ENCODE results near the gene TBC1D22A. TPM values are rescaled to one million over a fixed set of nuclear protein-coding genes. Genes with fewer than 3 reads are reported as not detected.

TBC1D22A gene
- total RNA-seq, 1 donor from 2014 or later = 24.2 TPM

- Mint-ChIP-seq H3K4me1 (ENCODE audit: low read depth, unreplicated experiment) (peaks cover 11% of the 10 kb centered on the region), H3K27me3 (ENCODE audit: low read depth, unreplicated experiment) (no peaks in the 10 kb centered on the region), H3K36me3 (ENCODE audit: low read depth, unreplicated experiment) (peaks cover 6% of the 10 kb centered on the region), H3K27ac (ENCODE audit: unreplicated experiment) (no peak overlapping the region), H3K4me3 (ENCODE audit: unreplicated experiment) (no peak overlapping the region), H3K9me3 (ENCODE audit: unreplicated experiment) (peaks cover 3% of the 10 kb centered on the region)
- Histone ChIP-seq H3K79me2 (ENCODE audit: insufficient read depth, low read length) (no peaks in the 10 kb centered on the region), H2AFZ (ENCODE audit: low read depth, low read length) (no peak overlapping the region), H3K36me3 (ENCODE audit: insufficient read depth, low read length) (no peaks in the 10 kb centered on the region), H4K20me1 (ENCODE audit: insufficient read depth, low read length) (peaks cover 6% of the 10 kb centered on the region), H3K4me2 (ENCODE audit: low read length) (no peak overlapping the region), H3K4me3 (ENCODE audit: insufficient read depth, low read depth, low read length) (no peak overlapping the region), H3K27me3 (ENCODE audit: insufficient read depth, low read length) (no peaks in the 10 kb centered on the region), H3K4me1 (ENCODE audit: insufficient read depth, low read length) (peaks cover 5% of the 10 kb centered on the region), H3K9ac (ENCODE audit: low read length) (no peak overlapping the region), H3K27ac (ENCODE audit: low read depth, low read length) (no peak overlapping the region), H3K9me3 (ENCODE audit: insufficient read depth, low read depth, low read length) (no peaks in the 10 kb centered on the region)
- no peak for DNase-seq (ENCODE audit: low read depth)
- no peak for TF ChIP-seq CTCF (IDR thresholded peaks at IDR 0.05; ENCODE audit: insufficient read depth, low read depth, low read length)
- no peak for TF ChIP-seq EZH2 (IDR thresholded peaks at IDR 0.05; ENCODE audit: insufficient read depth, low read length)
- FAIRE-seq = no peak
Measured at GRCh38 chr22:47102081-47102480, 339.6 kb downstream of the TBC1D22A start.

- Mint-ChIP-seq H3K9me3 (ENCODE audit: unreplicated experiment) (peaks cover 3% of the 10 kb centered on the region), H3K4me1 (ENCODE audit: low read depth, unreplicated experiment) (peaks cover 14% of the 10 kb centered on the region), H3K36me3 (ENCODE audit: low read depth, unreplicated experiment) (peaks cover 6% of the 10 kb centered on the region), H3K27me3 (ENCODE audit: low read depth, unreplicated experiment) (no peaks in the 10 kb centered on the region), H3K4me3 (ENCODE audit: unreplicated experiment) (no peak overlapping the region), H3K27ac (ENCODE audit: unreplicated experiment) (no peak overlapping the region)
- TF ChIP-seq CTCF (IDR thresholded peaks at IDR 0.05; ENCODE audit: insufficient read depth, low read depth, low read length) (no peak), EZH2 (IDR thresholded peaks at IDR 0.05; ENCODE audit: insufficient read depth, low read length) (no peak)
- Histone ChIP-seq H3K4me3 (ENCODE audit: insufficient read depth, low read depth, low read length) (no peak overlapping the region), H3K4me1 (ENCODE audit: insufficient read depth, low read length) (peaks cover 9% of the 10 kb centered on the region), H3K79me2 (ENCODE audit: insufficient read depth, low read length) (no peaks in the 10 kb centered on the region), H4K20me1 (ENCODE audit: insufficient read depth, low read length) (peaks cover 6% of the 10 kb centered on the region), H3K27ac (ENCODE audit: low read depth, low read length) (no peak overlapping the region), H2AFZ (ENCODE audit: low read depth, low read length) (no peak overlapping the region), H3K36me3 (ENCODE audit: insufficient read depth, low read length) (no peaks in the 10 kb centered on the region), H3K4me2 (ENCODE audit: low read length) (no peak overlapping the region), H3K9me3 (ENCODE audit: insufficient read depth, low read depth, low read length) (no peaks in the 10 kb centered on the region), H3K9ac (ENCODE audit: low read length) (no peak overlapping the region), H3K27me3 (ENCODE audit: insufficient read depth, low read length) (no peaks in the 10 kb centered on the region)
- DNase-seq (ENCODE audit: low read depth) (no peak), FAIRE-seq (no peak)
Measured at GRCh38 chr22:47102648-47103047, 340.2 kb downstream of the TBC1D22A start.

GRCh38 chr22:47105085-47105484 lies 342.6 kb downstream of the TBC1D22A start:
- DNase-seq (ENCODE audit: low read depth) (no peak), FAIRE-seq (no peak)
- no peak overlapping the region for H3K27ac Mint-ChIP-seq (ENCODE audit: unreplicated experiment)
- no peak overlapping the region for H3K4me3 Mint-ChIP-seq (ENCODE audit: unreplicated experiment)
- Histone ChIP-seq H3K9me3 (ENCODE audit: insufficient read depth, low read depth, low read length) (no peaks in the 10 kb centered on the region), H3K27ac (ENCODE audit: low read depth, low read length) (no peak overlapping the region), H3K4me1 (ENCODE audit: insufficient read depth, low read length) (peaks cover 12% of the 10 kb centered on the region), H3K36me3 (ENCODE audit: insufficient read depth, low read length) (no peaks in the 10 kb centered on the region), H2AFZ (ENCODE audit: low read depth, low read length) (no peak overlapping the region), H3K4me2 (ENCODE audit: low read length) (no peak overlapping the region), H3K9ac (ENCODE audit: low read length) (no peak overlapping the region), H3K27me3 (ENCODE audit: insufficient read depth, low read length) (no peaks in the 10 kb centered on the region), H4K20me1 (ENCODE audit: insufficient read depth, low read length) (peaks cover 6% of the 10 kb centered on the region), H3K4me3 (ENCODE audit: insufficient read depth, low read depth, low read length) (no peak overlapping the region), H3K79me2 (ENCODE audit: insufficient read depth, low read length) (no peaks in the 10 kb centered on the region)
- peaks cover 21% of the 10 kb centered on the region for H3K4me1 Mint-ChIP-seq (ENCODE audit: low read depth, unreplicated experiment)
- peaks cover 9% of the 10 kb centered on the region for H3K36me3 Mint-ChIP-seq (ENCODE audit: low read depth, unreplicated experiment)
- no peaks in the 10 kb centered on the region for H3K27me3 Mint-ChIP-seq (ENCODE audit: low read depth, unreplicated experiment)
- TF ChIP-seq CTCF (IDR thresholded peaks at IDR 0.05; ENCODE audit: insufficient read depth, low read depth, low read length) (no peak), EZH2 (IDR thresholded peaks at IDR 0.05; ENCODE audit: insufficient read depth, low read length) (no peak)
- peaks cover 3% of the 10 kb centered on the region for H3K9me3 Mint-ChIP-seq (ENCODE audit: unreplicated experiment)

All from astrocyte (in vitro differentiated cells and primary cell).